Stimulated activated CD4-positive, alpha-beta T cell treated with anti-CD3 and anti-CD28 coated beads, TNF-alpha, amount 100 ng/mL, for 48 hours (primary cell): ENCODE data around the gene NRXN3.

ENCODE experiments used
- DNase-seq, 3 donors: peaks; one replicate each; pipeline ENCODE4 v3.0.0-alpha.2; 2020; ENCODE audit warnings: low read depth in 3 of 3

Gene NRXN3

DNA sequence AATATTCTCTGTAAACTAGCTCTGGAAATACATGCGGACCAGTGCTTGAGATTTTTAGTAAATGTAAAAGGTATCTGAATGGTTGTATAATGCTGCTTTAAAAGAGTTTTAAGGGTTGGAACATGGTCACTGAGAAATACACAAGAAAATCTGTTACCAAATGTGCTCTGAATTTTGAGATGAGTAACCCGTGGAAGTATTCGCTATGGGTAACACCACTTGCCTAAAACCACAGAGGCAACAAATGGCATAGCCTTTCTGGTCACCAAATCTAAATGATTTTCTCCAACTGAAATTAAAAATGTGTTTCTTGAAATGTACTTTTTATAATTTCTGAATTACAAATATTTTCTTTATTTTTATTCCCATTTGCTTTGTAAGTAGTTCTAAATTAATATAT lies 1295.5 kb downstream of the NRXN3 start:
- no peak for DNase-seq

DNA sequence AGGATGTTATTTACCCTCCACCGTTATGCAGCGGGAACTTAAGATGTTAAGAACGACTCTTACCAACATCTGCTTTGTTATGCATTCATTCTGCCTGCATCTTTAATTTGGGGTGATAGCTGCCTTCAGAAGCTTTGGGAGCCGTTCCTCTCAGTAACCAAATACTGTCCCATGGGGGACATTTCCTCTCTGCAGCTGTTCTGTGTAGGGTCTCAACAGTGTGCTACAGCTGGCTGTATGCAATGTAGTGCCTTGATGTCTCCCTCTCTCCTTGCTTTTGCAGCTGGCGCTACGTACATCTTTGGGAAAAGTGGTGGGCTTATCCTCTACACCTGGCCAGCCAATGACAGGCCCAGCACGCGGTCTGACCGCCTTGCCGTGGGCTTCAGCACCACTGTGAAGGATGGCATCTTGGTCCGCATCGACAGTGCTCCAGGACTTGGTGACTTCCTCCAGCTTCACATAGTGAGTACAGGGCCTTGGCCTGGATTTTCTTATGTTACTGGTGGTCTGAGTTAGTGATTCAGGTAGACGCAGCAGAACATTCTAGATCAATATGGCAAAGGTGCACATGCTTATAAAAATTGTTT lies 1296.9 kb downstream of the NRXN3 start:
- DNase-seq = no peak

DNA sequence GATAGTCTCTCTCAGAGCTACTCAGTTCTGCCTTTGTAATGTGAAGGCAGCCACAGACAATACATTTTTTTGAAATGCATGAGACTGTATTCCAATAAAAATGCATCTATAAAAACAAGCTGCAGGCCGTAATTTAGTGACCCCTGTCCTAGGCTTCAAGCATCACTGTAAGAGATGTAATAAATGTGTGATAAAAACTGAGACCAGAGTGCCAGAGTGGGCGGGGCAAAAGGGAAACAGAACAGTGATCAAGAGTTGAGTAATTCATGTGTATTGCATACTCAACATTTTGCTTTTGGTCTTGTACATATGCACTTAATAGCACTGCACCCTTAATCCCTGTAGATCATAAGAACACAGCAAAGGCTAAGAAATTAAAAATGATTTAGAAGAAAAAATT lies 1297.7 kb downstream of the NRXN3 start:
- no peak for DNase-seq

DNA sequence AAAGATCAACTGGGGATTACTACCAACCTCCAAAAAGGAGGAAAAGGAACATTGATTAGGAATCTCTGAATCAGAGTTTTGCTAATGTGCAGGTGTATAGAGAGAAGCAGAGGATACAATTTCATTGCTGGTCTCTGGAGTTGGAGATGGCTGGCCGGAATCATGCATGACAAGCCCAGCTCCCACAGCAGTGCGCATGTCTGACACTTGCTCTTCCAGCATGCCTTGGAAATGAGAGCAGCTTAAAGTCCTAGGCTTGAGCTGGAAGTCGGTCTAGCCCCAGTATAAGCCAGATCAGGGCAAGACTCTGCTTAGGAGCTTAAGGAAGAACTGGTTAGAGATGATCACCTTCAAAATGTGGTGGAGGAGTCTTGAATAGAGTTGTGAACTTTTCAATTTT lies 1298.3 kb downstream of the NRXN3 start:
- no peak for DNase-seq

DNA sequence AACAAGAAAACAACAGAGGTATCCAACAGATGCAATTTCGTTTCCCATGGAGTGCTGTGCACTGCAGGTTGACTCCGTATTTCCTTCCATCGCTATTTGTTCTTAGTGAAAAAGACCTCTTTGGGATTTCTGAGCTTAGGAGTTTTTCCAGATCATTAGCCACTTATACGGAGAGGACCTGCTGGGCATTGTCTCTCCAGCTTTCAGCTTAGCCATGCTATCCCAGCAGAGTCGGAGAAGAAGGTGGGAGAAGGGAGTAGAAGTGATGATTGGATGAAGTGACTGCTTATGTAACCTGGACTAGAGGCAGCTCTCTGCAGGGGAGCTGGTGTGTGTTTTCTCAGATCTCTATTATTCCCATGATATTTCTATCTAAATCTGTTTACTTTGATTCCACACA lies 1303.5 kb downstream of the NRXN3 start:
- no peak for DNase-seq

DNA sequence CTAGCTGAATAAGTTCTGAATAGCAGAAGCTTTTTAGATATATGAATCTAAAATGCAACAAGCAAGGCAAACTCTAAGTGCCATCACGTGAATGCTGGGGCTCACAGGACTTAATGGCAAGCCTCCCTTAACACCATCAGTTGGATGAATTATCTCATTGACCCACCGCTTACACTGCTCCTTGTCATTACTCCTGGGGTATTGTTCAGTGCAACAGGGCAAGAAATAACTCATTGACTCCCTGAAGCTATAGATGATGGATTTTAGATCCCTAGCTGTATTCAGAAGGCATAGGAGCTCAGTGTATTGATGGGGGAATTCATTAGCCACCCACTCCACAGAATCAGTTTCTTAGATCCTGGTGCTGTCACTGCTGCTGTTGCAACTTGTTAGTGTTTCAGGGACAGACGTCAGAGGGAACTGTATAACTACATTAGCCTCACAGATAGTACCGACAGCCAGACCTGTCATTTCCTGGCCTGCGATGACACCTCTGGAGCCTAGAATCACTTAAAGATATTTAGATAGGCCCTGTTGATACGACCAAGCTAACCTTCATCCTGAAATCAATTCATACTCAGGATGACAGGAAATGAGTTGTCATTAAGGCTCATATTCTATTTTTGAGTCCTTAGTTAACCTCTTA lies 1305.8 kb downstream of the NRXN3 start:
- DNase-seq = no peak

DNA sequence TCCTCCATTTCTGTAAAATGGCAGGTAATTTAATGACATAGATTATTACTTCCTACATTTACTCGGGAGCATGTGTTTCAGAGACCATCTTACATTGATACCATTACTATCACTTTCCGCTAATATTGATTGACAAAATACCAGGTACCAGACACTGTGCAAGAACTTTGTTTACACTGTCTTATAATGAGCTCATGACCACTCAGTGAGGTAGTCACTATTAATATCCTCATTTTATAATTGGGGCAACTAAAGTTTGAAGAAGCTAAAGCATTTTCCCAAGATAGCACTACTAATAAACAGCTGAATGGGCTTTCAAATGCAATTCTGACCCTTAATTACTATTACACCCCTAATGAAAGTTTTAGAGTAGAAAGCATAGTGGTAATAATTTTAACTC lies 1306.4 kb downstream of the NRXN3 start:
- DNase-seq = no peak

DNA sequence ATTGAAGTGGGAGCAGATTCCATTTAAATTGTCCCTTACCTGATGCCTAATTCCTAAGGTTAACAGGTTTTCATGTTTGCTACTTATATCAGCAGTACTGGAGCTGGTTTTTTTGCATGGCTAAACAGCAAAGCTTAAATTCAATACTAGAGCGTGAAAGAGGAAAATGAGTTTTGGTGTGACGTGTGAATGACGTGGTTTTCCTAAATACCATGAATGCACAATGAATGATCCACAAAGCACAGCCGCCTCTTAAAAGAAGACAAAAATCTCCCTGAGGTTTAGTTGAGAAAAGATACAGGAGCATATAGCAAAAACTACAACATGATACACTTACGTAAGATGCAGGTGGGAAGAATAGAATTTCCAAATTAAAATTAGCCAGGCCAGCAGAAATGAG lies 1310.0 kb downstream of the NRXN3 start:
- DNase-seq = no peak

DNA sequence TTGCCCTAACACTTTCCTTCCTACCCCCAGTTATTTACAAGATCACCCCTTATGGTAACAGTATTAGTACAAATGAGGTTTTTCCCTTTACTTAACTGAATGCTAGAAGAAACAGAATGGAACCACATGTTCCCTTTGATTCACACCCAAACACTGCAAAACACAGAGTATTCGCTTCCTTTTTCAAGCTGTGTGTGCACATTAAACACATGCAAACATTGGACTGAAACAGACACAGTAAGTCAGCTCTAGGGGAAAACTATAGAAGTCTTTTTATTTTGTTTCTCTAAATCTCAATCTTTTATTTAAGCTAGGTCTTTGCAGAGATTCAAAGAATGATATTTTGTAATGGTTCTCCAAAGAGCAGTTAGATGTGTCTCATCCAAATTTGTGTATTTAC lies 1312.7 kb downstream of the NRXN3 start:
- no peak for DNase-seq

DNA sequence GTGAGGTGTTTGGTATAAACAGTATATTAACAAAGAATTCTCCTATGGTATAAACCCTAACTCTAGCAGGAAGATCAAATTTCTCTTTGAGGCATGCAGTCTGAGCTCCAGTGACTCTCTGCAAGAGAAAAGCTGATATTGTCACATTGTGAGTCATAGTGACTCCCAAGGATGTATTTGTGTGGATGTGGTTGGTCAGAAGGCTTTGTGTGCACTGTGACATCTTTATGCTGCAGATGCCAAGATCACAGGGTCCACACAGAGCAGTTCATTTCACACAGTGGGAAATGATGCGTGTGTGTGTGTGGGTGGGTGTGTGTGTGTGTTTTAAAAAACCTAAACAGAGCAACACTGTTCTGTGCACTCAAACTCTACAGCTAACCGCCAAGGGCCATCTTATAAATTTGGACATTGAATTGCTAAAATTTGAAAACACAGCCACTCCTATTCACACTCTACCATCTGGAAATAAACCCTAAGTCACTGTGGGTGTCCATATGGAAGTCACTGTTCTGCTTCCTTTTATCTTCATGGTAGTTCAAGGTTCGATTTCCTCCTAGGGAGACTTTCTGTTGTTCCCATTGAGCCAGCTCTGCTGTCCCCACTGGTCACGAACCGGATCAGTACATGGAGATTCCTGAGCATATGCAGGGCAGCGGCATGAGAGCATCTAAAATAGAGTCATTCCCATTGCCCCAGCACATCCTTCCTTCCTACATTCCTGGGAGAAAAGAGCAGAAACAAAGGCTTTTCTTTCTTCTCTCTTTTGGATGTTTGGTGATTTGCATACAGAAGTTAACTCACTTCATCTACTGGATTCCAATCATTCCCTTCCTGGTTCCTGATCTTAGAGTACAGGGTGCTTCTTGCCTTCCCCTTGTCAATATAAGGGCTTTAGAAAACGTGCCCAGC lies 1313.6 kb downstream of the NRXN3 start:
- no peak for DNase-seq

DNA sequence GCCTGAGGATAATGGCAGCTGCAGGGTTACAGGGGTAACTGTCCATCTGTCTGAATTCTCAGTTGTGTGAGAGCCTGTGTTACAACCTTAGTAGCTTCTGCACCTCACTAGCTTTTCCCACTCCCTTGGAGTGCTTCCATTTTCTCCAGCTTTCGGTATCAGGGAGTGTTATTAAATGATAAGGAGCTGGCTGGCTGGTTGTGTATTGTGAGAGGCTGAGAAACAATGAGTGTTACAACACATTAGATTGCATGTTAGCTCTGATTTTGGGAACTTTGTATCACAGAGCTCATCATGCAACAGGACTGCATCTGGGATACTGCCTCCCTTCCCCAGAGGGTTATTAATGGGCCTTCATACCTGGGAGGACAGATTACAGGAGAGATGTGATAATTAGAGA lies 1317.5 kb downstream of the NRXN3 start:
- no peak for DNase-seq

DNA sequence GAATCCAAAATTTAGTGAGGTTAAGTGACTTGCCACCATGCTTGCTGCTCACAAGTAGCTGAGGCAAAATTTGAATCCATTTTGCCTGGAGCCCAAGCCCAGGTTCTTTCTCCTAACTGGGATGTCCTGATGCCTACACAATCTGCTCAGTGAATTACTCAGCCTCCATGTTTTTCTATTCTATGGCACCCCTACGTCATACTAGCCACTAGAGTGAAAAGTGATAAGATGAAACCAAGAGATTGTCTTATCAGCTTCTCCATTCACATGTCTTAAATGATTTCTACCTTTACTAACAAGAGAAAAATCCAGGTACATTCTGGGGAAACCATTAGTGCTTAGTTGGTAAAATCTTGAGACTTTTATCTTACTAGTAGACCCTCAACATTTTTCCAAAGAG lies 1321.0 kb downstream of the NRXN3 start:
- DNase-seq = no peak

DNA sequence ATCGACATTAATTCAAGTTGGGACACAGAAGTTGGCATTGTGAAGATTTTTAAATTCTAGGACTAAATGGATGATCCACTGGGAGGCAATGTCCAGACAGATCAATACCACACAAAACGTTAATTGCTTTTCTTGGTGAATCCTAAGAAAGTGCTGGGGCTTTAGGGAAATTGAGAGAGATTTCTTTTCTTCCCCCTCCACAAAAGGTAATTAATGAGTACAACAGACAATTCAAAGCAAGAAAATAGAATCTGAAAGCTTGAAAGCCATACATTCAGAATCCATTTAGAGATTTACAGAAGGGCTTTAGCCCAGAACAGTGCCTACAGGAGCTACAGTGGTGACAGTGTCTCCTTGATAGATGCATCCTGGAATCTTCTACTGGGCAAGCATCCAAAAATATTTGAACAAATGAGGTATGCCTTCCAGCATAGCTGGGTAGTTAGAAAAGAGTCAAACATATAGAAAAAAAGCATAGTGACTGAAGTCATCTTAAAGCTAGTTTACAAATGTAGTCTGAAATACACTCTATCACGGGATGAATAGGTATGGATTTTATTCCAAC lies 1323.0 kb downstream of the NRXN3 start:
- DNase-seq = no peak

DNA sequence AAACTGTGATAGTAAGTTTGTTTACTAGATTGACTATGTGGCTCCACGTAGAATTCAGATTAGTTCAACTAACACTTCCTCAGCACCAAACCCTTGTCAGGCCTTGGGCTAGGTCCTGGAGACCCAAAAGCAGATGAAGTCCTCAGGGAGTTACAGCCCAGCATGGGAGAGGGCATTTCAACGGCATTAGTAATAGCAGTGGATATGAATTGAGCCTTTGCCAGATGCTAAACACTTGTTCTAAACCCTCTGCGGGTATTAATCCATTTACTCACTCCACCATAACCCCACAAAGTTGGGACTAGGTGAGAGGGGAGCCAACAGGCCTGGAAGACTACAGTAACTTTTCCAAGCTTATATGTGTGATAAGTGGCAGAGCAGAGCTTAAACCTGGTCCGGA lies 1326.5 kb downstream of the NRXN3 start:
- no peak for DNase-seq

DNA sequence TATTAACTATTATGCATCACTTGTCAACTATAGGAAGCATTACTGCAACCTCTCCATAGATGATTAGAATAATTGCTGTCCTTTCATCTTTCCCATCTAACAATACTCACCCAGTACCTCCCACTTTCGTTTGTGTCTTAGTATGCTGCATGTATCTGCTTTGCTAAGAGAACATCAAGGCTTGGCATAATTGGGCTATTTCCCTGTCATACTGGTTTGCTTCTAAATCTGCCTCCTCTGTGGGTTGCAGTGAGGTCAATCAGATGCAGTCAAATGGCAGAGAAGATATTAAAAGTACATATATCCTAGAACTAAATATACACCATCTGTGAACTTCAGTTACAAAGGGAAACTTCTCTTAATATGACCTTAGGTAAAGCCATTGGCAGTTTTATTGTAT lies 1330.3 kb downstream of the NRXN3 start:
- no peak for DNase-seq

DNA sequence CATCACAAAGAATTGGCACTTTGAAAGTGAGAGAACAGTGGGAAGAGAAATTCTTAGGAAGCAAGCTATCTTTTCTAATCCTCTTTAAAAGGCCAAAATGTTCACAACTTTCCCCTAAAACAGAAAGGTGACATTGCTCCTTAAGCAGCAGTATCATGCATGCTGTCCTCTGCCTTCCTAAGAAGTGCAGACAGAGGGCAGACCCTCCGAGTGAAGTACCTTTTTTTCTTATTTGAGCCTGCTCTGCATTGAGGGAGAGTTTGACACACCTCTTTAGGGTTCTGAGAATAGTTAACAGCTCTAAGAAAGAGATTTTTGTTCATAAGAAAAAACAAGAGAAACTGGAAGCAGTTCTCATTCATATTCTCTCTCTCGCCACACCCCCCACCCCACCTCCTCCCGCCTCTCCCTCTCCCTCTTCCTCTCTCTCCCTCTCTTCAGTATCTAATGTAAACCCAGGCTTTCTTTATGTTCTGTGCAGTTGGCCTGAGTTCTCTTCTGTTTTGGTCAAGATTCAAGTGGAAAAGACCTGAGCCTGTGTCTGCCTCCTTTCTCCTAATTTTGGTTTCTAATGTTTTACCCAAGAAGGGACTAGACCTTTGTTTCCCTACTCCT lies 1332.1 kb downstream of the NRXN3 start:
- no peak for DNase-seq

DNA sequence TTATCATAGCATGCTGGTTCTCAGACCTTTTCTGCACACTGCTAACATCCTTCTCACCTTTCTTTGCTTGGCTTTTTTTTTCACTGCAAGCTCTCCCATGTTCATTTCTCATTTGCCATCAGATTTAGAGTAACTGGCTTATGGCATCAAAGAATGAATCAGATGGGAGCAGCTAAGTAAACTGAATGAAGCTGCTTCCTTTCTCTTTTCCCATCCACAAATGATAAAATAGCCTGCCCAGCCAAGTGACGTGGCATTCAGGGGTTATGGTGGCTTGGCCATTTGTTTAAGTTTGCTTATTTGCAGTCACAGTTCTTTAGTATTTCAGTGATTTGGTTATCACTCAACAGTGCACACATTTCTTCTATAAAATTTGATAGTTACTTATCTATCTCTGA lies 1332.6 kb downstream of the NRXN3 start:
- no peak for DNase-seq

DNA sequence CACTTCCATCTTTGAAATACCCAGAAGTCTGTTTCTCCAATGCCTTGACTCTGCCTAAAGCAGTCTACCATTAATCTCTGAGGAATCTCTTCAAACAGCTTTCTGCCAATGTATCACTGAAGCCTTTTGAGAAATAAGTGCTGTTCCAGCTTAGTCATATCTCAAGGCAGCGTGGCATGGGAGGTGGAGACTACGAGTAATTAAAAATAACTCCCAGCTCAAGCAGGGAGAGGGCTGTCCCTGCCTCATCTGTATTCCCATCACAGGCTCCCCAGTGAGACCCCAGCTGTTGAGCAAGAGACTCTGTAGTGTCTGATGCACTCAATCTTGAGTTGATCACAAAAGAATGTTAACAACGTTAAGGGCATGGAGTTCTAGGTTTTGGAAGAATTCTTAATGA lies 1340.5 kb downstream of the NRXN3 start:
- DNase-seq = no peak

DNA sequence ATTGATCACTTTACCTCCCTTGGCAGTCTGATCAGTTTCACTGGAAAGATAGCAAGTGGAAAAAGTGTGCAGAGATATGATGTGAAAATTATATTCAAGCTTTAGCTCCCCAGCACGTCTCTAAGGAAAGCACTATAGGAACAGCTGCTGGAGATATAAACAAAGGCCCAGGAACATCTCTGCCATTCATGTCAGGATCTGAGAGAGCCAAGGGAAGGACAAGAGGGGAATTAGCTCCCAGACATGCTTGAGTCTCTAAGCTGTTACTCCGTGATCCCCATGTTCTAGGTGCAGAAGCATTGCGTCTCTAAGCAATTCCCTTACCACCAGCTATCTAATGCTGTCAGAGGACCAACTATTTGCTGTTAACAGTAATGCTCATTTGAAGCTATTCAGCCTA lies 1341.0 kb downstream of the NRXN3 start:
- DNase-seq = no peak

DNA sequence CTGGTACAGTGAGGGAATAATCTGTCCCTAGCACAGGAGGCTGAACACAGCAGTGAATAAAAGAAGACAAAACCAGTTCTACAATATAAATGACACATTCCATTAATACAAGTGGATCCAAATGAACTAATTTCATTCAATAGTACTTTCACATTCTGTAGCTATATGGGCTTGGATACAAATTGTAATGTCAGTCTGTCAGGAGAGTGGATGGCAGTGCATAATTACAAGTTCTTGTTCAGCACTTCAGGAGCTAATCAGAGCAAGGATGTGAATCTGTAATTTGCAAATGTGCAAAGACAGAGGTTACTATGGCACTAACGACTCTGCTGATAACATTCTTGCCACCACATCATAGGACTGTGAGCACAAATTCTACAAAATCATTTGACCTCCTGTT lies 1343.3 kb downstream of the NRXN3 start:
- no peak for DNase-seq

DNA sequence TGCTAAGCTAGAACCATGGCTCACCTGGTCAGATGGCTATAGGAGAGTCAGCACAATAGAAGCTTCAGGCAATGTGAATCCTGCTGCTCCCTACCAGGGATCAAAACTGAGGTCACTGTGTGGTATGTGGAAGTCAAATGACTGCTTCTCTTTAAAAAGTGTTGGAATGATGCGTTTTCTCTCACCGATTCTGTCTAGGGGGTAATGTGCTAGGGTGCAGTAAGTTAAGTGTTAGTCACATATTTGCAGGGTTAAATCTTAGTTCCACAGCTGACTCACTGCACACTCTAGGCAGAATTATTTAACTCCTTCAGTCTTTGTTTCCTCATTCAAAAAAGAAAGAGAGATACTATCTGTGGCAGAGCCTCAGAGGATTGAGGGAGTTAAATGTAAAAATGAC lies 1344.5 kb downstream of the NRXN3 start:
- no peak for DNase-seq

DNA sequence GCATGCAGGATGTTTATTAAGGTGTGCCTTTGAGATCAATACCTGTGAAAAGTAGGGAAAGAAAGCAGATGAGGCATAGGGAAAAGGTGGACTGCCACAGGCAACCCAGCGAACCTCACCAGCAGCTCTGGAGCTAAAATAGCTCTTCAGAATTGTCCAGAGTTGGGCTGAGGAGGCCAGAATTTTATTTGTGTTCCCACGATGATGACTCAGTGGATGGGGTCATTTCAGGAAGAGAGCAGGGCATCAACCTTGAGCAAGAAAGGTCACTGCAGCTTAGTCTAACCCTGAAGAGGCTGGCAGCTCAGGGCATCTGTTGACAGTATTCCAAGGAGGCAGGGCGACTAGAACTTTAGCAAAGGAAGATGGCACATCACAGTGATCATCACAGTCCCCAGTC lies 1345.0 kb downstream of the NRXN3 start:
- DNase-seq = no peak
